GM18511 (cell line): Measurements from ENCODE around the gene LAMTOR4.
"Not testable (repeated sequence)": the region's sequence is repeated elsewhere in the genome, so short reads cannot be mapped to it uniquely, and the experiment has no call there.

Source experiments
- ATAC-seq: cut with Tn5 transposase; IDR thresholded peaks from one replicate; pipeline ENCODE4 v1.9.1; 2021; ENCODE audit warnings: mild to moderate bottlenecking, moderate library complexity; ENCODE audit not compliant: unreplicated experiment

LAMTOR4 gene

GRCh38 chr7:100192969-100193368 lies 44.3 kb downstream of the LAMTOR4 start:
- no peak for ATAC-seq

- ATAC-seq: no peak
Measured at GRCh38 chr7:100195222-100195621, 46.5 kb downstream of the LAMTOR4 start.

GRCh38 chr7:100195901-100196322 lies 47.2 kb downstream of the LAMTOR4 start:
- ATAC-seq: not testable (repeated sequence)

- ATAC-seq: no peak
Measured at GRCh38 chr7:100198266-100198665, 49.5 kb downstream of the LAMTOR4 start.

GRCh38 chr7:100200693-100201092 lies 52.0 kb downstream of the LAMTOR4 start:
- ATAC-seq: no peak
